HUES64 (cell line): ENCODE results near the gene HOXC10.

Source experiments
- H3K27ac ChIP-seq: 2 replicates; pipeline ENCODE4 v1.7.0; 2013; ENCODE audit warnings: low read depth, low read length, inconsistent platforms
- H3K27me3 ChIP-seq: 2 replicates; pipeline ENCODE4 v1.6.1; 2013; ENCODE audit warnings: mild to moderate bottlenecking, low read length; ENCODE audit not compliant: insufficient read depth
- H3K36me3 ChIP-seq: 2 replicates; pipeline ENCODE4 v1.6.1; 2013; ENCODE audit warnings: mild to moderate bottlenecking, low read length; ENCODE audit not compliant: insufficient read depth
- H3K4me1 ChIP-seq: 2 replicates; pipeline ENCODE4 v1.6.1; 2013; ENCODE audit warnings: mild to moderate bottlenecking, low read length, moderate library complexity; ENCODE audit not compliant: insufficient read depth
- H3K4me3 ChIP-seq: 2 replicates; pipeline ENCODE4 v1.5.1; 2013; ENCODE audit warnings: mild to moderate bottlenecking, low read length, moderate library complexity
- H3K9ac ChIP-seq: 2 replicates; pipeline ENCODE4 v1.6.1; 2013; ENCODE audit warnings: mild to moderate bottlenecking, low read depth, low read length
- H3K9me3 ChIP-seq: 2 replicates; pipeline ENCODE4 v1.6.1; 2013; ENCODE audit warnings: low read depth, low read length; ENCODE audit not compliant: insufficient read depth
- WGBS: fragments of 150-250, 120-280 bp; methylation state at CpG from one replicate; pipeline ENCODE4 v1.1.7; 2013; ENCODE audit warnings: missing lambda C conversion rate; 5-methylcytosine and 5-hydroxymethylcytosine counted together

HOXC10 gene

GRCh38 chr12:54038871-54039414 lies 54.0 kb downstream of the HOXC10 start:
- Histone ChIP-seq H3K9me3 (no peaks in the 10 kb centered on the region), H3K4me3 (no peak overlapping the region), H3K27me3 (peaks cover 100% of the 10 kb centered on the region), H3K27ac (no peak overlapping the region), H3K36me3 (no peaks in the 10 kb centered on the region), H3K9ac (no peak overlapping the region), H3K4me1 (no peaks in the 10 kb centered on the region)
- 21% methylated on average over 9 of the region's 9 CpGs for WGBS

DNA sequence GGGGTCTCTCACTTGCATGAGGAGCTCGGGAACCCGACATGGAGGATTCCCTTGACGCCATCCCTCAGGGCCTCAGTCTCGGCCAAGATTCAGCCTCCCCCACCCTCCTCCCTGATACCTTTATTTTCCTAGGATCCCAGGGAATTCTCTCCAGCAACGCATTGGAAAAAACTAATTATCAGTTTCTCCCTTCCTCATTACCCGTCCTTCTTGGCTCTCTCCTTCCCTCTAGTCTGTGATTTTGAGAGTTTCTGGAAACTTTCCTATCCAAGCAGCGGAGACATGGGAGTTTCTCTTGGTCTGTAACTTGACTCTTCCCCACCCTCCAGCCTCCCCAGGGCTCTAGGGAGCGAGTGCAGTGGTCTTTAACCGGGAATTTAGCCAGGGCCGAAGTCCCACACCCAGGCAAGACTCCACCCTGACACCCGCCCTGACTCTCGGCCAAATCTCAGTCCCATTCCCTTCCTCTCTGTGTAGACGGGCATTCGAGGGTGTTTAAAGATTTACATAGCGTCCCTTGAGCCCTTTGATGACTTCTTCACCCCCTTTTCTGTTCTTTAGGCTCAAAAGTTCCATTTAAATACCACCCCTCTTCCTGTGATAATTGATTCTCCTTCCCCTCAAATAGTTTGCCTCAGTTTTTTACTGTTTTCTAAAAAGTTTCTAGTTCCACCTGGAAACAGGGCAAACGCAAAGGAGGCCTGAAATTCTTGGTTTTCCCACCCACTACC lies 54.6 kb downstream of the HOXC10 start:
- Histone ChIP-seq H3K27me3 (peaks cover 100% of the 10 kb centered on the region), H3K27ac (no peak overlapping the region), H3K36me3 (no peaks in the 10 kb centered on the region), H3K4me1 (no peaks in the 10 kb centered on the region), H3K4me3 (no peak overlapping the region), H3K9ac (no peak overlapping the region), H3K9me3 (no peaks in the 10 kb centered on the region)
- 11% methylated on average over 16 of the region's 16 CpGs for WGBS
